ENCODE measurements around the gene CYP8B1. TPM values are rescaled to one million over a fixed set of nuclear protein-coding genes. Genes with fewer than 3 reads are reported as not detected.
A peak's percentile ranks its signal among the peaks of the same experiment; 100 is the strongest.
"Not testable (repeated sequence)": the region's sequence is repeated elsewhere in the genome, so short reads cannot be mapped to it uniquely, and the experiment has no call there.

Gene CYP8B1
- total RNA-seq, 1 donor from 2014 or later = not detected

DNA sequence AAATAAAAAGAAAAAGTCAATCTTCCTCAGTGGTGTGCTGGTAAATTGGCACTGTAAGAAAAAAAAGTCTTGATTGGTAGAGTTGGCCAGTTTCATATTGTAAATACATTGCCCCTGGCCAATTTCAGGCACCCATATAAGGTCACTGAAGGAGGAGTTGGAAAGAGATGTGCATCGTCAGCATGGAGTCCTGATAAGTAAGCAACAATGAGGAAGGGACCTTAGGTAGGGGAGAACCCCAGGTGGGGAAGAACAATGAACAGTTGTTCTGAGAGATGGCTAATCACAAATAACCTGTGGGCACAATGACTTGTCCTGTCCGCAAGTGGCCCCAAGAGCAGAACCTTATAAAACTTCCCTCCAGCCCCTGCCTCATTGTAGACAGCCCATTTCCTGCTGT, 8.6 kb upstream of the CYP8B1 start:
- DNase-seq = no peak

DNA sequence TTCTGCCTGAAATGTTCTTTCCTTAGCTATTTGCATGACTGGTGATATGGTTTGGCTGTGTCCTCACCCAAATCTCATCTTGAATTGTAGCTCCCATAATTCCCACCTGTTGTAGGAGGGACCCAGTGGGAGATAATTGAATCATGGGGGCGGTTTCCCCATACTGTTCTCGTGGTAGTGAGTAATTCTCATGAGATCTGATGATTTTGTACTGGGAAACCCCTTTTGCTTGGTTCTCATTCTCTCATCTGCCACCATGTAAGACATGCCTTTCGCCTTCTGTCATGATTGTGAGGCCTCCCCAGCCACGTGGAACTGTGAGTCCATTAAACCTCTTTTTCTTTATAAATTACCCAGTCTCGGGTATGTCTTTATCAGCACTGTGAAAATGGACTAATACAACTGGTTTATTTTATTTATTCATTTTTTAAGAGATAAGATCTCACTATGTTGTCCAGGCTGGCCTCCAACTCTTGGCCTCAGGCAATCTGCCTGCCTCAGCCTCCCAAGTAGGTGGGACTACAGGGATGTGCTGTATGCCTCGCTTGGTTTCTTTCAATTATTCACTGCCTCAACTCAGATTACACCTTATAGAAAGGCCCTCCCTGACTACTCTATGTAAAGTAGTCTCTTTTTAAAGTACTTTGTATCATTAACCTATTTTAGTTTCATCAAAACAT, 7.7 kb upstream of the CYP8B1 start:
- DNase-seq = not testable (repeated sequence)

DNA sequence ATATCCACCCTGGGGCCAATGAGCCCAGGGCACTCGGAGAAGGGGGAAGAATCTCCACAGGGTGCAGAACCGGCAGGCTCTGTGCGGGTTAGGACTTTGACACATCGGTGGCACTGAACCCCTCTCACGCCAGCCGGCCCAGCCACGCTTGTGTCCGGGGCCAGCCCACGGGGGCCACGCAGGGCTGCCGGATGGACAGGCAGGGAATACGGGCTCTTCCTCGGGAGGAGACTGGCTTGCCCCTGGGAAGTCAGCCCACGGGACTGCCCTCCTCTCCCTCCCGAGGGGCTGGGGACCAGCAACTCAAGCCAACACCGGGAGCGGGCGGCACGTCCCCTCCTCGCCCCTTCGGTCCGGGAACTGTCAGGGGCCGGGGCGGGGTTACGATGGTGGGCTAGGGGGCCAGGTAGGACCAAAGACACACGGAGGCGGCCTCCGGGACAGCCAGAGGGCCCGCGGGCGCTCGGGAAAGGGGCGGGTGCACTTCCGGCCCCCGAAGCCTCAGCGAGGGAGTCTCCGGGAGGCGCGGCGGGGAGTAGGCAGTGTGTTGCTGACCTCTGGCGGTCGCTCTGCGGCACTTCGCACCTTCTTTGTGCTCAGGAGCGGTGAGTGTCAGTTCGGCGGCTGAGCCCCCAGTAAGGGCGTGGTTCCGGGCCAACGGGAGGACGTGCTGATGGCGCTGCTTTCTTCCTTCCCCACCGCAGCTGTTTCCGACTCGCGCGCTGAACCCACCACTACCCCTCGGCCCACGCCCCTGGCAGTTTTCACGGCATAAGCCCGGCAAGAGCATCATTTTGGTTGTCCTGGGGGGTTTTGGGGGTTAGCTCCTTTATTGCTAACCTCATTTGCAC, 5.1 kb upstream of the CYP8B1 start:
- peak; percentile 70 for DNase-seq

DNA sequence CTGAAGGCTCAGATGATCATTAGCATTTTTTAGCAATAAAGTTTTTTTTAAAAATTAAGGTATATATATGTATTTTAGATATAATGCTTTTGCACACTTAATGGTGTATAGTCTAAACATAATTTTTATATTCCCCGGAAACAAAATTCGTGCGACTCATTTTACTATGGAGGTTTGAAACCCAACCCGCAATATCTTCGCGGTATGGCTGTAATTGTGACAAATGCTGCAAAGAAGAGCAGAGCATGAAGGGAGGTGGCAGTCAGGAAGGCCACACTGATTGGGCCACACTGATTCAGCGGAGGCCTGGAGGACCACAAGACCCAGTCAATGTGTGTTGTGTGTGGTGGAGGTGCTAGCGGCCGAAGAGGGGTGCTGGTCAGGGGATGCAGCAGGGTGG, 4.5 kb upstream of the CYP8B1 start:
- no peak for DNase-seq

DNA sequence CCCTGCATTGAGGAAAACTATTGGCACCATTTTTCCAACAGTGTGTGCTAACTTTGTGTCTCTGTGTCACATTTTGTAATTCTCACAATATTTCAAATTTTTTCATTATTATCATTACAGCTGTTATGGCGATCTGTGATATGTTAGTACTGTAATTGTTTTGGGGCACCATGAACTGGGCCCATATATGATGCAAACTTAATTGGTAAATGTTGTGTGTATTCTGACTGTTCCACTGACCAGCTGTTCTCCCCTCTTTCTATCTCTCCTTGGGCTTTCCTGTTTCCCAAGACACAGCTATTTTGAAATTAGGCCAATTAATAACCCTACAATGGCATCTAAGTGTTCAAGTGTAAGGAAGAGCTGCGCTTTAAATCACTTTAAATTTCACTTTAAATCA, 2.2 kb upstream of the CYP8B1 start:
- DNase-seq = no peak

DNA sequence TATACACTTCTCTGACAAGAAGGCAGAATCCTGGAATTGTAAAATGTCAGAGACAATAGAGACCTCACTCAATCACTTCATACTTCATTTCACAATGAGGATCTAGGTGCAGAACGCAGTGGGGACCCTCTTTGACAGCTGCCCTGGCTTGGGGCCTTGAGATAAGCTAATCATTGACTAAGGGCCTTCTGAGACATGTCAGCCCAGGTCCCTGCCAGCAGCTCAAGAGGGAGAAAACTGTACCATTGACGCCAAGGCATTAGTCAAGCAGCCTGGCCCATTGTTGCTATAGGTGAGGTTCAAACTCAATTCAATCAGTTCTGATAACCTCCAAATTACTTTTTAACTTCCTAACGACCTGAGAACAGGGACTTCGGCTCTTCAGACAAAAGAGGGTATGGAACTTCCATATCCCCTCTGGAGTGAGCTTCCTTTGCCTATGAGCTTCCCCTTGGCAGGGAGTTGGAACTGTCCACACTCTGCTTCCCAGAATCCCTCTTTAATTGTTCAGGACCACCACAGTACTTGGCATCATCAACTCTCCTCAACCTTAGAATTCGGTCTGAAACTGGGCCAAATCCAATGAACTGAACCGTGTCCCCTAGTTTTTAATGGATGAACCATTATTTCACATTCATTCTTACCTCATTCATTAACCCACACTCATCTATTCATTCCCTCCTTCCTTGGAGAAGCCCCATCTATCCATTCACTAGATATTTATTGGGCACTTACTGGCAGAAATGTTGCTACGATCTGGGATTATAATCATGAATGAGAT, 1.5 kb upstream of the CYP8B1 start:
- DNase-seq = no peak

DNA sequence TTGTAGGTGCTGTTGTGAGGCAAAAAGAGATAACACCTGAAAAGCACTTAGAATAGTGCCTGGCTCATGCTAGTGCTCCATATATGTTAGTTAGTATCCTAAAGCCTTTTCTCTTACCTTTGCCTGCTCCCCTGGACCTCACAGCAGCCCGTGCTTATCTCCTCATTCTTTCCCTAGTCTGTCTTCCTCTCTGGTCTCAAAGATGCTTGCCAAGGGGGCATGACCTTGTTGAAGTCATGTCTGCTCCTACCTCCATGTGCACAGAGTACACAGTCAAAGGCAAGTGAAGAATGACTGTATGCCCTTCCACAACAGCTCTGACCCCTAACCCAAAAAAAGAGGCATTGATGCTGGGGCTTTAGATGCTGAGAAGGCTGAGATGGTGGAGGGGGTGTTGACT, 722 bp upstream of the CYP8B1 start:
- no peak for DNase-seq

DNA sequence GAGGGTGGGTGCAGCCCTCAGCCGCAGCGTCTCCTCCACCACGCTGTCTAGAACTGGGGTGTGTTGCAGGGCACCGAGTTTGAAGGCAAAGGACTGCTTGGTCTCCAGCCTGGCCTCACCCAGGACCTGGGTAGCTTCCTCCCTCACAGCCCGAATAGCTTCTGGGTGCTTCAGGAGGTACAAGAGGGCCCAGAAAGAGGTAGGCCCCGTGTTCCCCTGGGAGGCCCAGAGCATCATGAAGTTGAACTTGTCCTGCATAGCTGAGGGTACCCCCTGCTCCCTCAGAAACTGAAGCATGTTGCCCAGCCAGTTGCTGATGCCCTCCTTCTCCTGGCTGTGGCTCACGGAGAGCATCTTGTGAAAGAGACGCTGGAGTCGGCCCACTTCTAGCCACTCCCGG, 930 bp downstream of the CYP8B1 start:
- no peak for DNase-seq

DNA sequence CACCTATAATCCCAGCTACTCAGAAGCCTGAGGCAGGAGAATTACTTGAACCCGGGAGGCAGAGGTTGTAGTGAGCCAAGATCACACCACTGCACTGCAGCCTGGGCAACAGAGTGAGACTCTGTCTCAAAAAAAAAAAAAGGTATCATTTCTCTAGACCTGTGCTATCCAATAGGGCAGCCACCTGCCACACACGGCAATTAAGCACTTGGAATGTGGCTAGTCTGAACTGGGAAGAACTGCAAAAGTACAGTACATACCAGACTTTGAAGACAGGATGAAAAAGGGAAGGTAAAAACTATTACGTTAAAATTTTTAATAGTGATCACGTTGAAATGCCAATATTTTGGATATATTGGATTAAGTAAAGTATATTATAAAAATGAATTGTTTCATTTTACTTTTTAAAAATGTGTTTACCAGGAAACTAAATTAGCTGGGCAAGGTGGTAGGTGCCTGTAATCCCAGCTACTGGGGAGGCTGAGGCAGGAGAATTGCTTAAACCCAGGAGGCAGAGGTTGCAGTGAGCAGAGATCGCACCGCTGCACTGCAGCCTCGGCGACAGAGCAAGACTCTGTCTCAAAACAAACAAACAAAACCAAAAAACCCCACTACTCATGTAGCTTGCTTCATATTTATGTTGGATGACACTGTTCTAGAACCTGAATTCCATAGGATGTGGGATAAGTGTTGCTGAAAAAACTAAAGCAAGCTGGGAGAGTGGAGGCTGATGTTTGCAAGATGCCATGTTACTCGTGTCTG, 2.3 kb downstream of the CYP8B1 start:
- DNase-seq = no peak

DNA sequence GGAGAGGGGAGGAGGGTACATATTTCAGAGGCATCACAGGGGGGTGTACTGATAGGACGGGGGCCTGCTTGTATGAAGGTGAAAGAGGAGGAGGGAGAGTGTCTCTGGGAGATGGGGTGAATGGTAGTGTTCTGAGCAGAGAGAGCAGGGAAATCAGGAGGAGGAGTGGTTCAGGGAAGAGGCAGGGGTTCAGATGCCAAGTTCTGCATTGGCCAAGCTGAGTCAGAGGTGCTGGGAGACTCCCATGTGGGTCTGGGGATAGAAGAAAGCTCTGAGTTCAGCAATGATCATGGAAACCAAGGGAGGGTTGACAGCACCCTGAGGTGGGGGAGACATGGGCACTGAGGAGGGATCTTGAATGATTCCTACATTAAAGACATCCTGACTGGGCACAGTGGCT, 3.0 kb downstream of the CYP8B1 start:
- DNase-seq = no peak

DNA sequence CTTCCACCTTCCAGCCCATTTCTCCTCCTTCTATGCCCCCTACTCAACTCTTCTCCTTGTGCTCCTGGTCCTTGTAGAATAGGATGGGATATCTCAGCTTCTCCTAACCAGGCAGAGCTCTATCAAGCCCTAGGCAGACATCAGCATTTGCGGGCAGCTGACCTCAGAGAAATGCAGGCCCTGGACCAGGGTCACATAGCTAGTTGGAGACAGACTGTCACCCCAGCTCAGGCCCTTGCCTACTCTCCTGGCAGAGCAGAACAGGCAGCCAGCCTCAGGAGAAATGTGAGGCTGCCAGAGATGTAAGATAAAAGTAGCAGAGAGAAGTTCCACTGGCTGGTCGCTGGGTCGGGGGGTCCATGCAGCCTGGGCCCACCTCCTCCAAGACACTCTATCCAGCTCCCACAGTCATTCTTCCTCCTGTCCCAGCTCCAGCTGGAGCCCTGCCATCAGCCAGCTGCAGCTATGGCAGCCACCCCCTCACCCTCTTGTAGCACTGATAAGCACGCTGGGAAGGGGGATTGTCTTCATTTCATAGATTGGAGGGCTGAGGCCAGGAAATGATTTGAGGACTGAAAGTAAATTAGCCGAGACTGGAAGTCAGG, 4.0 kb downstream of the CYP8B1 start:
- no peak for DNase-seq

DNA sequence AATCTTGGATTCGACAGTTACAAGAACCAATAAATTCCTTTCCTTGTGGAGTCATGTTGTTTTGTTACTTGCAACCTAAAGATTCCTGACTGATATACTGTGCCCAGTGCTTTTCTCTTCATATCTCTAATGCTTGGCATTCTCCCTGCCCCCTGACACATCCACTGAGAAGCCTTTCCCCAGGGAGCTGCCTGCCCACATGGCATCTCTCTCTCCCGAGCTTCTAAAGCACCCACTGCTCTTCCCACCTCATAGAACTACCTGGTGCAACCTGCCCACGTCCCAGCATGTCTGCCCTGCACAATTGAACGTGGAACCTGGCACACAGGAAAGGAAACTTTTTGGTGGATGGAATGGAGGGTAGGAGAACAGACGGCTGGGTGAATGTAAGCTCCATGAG, 6.8 kb downstream of the CYP8B1 start:
- DNase-seq = no peak

DNA sequence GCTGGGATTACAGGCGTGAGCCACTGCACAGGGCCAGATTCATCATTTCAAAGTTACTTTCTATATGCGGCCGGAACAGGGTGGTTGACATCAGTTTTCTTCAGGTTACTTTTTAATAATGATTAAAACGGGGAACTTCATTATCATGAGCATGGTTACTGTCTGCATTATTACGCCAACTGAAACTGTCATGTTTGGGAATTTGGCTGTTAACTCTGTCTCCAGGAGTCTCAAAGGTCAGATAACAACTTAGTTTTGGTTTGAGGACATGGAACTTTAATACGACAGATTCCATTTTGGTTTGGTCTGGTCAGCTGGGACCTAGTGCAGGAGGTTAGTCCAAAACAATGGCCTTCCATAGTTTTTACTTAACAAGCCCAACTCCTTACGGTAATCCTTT, 8.5 kb downstream of the CYP8B1 start:
- no peak for DNase-seq

DNA sequence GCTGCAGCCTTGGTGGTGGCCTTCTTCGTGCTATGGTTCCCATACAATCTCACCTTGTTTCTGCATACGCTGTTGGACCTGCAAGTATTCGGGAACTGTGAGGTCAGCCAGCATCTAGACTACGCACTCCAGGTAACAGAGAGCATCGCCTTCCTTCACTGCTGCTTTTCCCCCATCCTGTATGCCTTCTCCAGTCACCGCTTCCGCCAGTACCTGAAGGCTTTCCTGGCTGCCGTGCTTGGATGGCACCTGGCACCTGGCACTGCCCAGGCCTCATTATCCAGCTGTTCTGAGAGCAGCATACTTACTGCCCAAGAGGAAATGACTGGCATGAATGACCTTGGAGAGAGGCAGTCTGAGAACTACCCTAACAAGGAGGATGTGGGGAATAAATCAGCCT, 10.4 kb downstream of the CYP8B1 start:
- no peak for DNase-seq

DNA sequence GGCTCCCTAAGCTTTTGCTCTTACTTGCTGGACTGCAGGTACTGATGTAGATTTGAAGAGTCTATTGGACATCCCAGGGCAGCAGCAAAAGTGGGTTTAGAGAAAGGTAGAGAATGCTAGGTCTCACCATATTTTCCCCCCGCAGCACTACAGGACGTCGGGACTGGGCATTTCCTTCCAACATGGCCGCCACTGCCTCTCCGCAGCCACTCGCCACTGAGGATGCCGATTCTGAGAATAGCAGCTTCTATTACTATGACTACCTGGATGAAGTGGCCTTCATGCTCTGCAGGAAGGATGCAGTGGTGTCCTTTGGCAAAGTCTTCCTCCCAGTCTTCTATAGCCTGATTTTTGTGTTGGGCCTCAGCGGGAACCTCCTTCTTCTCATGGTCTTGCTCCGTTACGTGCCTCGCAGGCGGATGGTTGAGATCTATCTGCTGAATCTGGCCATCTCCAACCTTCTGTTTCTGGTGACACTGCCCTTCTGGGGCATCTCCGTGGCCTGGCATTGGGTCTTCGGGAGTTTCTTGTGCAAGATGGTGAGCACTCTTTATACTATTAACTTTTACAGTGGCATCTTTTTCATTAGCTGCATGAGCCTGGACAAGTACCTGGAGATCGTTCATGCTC, 11.2 kb downstream of the CYP8B1 start:
- DNase-seq = no peak

DNA sequence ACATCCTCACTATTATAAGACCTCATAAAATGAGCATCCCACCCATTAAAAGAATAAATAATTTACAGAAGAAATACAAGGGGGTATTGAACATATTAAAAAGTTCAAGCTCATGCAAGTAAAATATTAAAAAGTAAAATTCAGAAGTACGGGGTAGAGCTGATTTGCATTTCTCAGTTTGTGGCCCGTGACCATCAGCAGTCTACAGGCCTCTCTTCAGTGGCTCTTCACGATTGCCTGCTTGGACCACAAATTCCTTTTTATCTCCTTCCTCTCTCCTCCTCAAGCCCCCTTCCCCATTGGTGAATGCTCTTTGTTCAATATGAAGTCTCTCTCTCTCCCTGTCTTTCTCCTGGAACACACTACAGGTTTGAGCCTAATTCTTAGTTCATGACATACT, 19.1 kb downstream of the CYP8B1 start:
- DNase-seq = no peak

DNA sequence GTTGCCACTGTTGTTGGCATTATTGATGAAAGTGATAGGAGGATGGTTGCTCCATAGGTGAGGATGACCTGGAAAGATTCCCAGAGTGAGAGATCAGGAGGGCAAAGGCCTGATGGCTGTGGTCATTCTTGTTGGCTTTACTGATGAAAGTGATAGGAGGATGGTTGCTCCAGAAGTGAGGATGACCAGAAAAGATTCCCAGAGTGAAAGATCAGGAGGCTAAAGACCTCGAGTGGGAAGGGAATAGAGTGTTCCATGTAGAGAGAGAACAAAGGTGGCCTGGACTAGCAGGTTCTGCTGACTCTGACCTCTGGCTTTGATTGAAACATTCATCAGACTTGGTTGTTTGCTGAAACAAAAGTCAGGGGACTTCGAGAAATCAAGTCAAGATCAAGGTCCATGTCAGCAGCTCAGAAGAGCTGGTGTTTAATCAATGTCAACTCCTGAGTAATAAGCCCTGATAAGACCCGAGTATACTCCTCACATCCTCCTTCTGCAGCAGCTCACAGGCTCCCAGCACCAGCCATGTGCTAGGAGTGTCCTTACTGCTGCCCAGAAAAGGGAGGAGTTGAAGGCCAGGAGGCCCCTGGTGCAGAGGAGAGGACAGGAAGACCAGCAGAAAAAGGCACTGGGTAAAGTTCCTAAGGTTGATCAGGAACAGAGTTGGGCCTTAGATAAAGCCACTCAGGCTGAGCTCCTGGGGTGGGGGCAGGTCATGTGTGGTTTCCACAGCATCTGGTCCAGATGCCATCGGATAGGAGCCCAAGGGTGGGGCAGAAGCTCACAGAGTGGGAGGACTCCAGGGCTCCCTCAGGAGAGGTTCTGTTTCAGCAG, 19.9 kb downstream of the CYP8B1 start:
- DNase-seq = no peak

DNA sequence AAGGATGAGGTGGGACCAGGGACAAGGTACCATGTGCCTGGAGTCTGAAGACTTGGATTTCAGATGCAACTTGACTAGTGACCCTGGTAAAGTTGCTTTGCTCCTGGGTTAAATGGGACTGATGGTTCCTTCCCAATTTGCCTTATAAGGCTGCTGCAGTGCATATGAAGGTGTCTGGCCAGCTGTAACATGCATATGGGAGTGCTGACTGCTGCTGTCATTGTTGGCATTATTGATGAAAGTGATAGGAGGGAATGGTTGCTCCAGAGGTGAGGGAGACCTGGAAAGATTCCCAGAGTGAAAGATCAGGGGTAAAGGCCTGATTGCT, 20.5 kb downstream of the CYP8B1 start:
- DNase-seq = no peak

DNA sequence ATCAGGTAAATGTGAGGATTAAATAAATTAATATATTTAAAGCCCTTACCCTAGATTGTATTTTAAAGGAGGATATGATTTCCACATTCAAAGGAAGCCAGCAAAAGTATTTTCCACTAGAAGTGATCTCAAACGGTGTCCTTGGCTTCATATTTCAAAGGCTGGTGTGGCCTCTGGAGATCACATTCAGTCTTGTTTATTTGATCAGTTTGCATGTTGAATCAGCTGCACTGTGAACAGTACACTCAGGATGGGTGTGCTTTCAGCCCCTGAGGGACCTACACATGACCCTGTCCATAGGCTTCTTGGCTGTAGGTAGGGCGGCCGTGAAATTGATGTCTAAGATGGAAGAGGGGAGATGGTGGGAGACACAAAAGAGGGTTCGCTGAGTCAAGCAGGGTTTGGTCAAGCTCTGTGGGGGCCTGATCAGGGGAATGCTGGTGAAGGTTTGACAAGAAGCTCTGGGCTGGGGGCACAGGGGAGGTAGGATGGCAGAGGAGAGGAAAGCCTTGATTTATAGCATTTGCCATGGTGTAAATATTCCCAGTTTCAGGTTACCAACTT, 21.9 kb downstream of the CYP8B1 start:
- DNase-seq = no peak

DNA sequence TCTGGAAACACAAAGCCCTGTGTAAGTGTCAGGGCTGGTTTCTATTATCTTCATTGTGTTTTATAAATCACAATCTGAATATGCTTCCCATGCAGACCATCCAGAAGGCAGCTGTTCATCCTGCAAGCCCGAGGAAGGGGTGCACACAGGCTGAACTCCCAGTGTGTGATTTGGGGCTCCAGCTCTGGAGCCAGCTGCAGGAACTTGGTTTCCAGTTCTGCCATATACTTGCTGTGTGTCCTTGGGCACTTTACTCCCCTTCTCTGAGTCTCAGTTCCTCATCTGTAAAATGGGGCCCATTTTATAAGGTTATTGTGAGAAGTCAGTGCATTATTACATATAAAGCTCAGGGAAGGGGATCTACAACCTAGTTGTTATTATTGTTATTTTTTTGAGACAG, 22.6 kb downstream of the CYP8B1 start:
- DNase-seq = no peak
